H1 (cell line): ENCODE results near the gene CASP1.

Source experiments
- JUND ChIP-seq: IDR thresholded peaks from 2 replicates; pipeline ENCODE4 v1.6.1; 2011; ENCODE audit warnings: mild to moderate bottlenecking, improper control_type of control experiment, low read length
- POLR2AphosphoS5 ChIP-seq: IDR thresholded peaks from 2 replicates; pipeline ENCODE4 v1.6.1; 2011; ENCODE audit warnings: low read depth, low read length
- ZNF274 ChIP-seq: IDR thresholded peaks from 2 replicates; pipeline ENCODE4 v1.7.0; 2012; ENCODE audit warnings: low read length, borderline replicate concordance; ENCODE audit errors: extremely low read depth
- TF ChIP-seq, protein P1 (sequence below), 3 experiments: IDR thresholded peaks; 1 replicate in 2 of 3; 2 replicates in 1 of 3; pipeline versions ENCODE4 v1.5.1 to v1.6.1; 2011; ENCODE audit warnings: low read length in 3 of 3, mild to moderate bottlenecking in 3 of 3, inconsistent platforms in 2 of 3, low read depth in 1 of 3, moderate library complexity in 1 of 3; ENCODE audit not compliant: insufficient read depth in 1 of 3; ENCODE audit errors: control extremely low read depth in 1 of 3

- TF ChIP-seq POLR2AphosphoS5 (no peak), JUND (no peak), ZNF274 (no peak)
- TF ChIP-seq, protein P1, sequence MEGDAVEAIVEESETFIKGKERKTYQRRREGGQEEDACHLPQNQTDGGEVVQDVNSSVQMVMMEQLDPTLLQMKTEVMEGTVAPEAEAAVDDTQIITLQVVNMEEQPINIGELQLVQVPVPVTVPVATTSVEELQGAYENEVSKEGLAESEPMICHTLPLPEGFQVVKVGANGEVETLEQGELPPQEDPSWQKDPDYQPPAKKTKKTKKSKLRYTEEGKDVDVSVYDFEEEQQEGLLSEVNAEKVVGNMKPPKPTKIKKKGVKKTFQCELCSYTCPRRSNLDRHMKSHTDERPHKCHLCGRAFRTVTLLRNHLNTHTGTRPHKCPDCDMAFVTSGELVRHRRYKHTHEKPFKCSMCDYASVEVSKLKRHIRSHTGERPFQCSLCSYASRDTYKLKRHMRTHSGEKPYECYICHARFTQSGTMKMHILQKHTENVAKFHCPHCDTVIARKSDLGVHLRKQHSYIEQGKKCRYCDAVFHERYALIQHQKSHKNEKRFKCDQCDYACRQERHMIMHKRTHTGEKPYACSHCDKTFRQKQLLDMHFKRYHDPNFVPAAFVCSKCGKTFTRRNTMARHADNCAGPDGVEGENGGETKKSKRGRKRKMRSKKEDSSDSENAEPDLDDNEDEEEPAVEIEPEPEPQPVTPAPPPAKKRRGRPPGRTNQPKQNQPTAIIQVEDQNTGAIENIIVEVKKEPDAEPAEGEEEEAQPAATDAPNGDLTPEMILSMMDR (IDR thresholded peaks at IDR 0.05; ENCODE audit: control extremely low read depth in 1 of 3, insufficient read depth in 1 of 3, low read depth in 1 of 3, low read length in 3 of 3): no peak
Observed at GRCh38 chr11:105022527-105022926, 12.4 kb downstream of the CASP1 start.
